Activated CD4-positive, alpha-beta T cell treated with anti-CD3 and anti-CD28 coated beads, Interleukin-2, amount 50 U/mL, for 16 hours (primary cell): ENCODE data around the gene CSNK1G2.

ENCODE experiments used
- DNase-seq: peaks from one replicate; pipeline ENCODE4 v3.0.0-alpha.2; 2020

Gene CSNK1G2

DNA sequence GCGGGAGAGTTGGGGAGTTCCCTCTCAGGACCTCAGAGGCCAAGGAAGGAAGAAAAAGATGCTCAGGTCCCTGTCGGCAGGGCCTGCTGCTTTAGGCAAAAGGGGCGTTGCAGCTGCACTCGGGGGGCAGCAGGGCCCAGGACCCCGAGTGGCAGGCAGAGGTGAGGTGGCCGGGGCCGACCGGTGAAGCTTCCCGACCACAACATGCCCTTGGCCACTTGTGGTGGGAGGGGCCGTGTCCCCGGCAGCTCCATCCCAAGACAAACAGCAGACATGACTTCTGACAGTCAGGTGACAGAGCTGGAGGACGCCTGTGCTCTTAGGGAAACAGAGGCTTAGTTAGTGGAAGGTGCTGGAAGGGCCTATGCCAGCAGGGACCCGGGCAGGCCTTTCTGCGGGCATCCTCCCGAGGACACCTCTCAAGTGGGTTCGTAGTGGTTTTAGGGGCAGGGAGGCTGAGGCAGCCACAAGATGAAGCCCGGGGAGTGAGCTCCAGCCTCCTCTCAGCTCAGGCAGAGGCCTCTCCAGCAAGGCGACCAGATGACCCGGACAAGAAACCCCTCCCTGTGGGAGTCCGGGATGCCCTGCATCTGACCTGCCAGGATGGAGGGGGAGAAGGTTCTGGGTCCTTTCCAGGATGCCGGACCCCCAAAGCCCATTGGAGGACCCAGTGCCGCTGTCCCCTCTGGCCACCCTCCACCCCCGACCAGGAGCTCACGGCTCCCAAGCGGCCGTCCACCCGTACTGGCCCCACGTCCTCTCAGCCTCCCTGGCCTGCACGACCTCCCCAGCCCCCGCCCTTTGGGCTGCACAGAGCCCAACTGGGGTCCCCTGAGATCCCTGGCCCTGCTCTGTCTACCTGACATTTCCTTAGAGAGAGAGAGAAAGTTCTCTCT is 50.3 kb downstream of the CSNK1G2 start:
- DNase-seq = no peak

DNA sequence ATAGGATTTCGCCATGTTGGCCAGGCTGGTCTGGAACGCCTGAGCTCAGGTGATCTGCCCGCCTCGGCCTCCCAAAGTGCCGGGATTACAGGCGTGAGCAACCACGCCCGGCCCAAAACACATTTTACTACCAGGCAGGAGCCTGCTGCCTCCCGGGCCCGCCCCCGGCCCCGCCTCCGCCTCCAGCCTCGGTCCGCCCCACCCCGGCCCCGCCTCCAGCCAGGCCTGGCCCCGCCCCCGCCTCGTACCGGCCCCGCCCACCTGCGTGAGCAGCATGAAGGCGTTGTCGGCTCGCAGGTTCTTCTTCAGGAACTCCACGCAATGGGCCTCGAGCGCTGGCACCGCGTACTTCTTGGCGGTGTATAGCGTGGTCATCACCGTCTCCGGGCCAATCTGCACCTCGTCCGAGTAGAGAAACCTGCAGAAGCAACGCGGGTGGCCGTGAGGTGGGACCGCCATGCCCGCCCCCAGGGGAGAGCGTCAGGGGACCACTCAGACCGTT is 51.8 kb downstream of the CSNK1G2 start:
- DNase-seq = peak; percentile 7

DNA sequence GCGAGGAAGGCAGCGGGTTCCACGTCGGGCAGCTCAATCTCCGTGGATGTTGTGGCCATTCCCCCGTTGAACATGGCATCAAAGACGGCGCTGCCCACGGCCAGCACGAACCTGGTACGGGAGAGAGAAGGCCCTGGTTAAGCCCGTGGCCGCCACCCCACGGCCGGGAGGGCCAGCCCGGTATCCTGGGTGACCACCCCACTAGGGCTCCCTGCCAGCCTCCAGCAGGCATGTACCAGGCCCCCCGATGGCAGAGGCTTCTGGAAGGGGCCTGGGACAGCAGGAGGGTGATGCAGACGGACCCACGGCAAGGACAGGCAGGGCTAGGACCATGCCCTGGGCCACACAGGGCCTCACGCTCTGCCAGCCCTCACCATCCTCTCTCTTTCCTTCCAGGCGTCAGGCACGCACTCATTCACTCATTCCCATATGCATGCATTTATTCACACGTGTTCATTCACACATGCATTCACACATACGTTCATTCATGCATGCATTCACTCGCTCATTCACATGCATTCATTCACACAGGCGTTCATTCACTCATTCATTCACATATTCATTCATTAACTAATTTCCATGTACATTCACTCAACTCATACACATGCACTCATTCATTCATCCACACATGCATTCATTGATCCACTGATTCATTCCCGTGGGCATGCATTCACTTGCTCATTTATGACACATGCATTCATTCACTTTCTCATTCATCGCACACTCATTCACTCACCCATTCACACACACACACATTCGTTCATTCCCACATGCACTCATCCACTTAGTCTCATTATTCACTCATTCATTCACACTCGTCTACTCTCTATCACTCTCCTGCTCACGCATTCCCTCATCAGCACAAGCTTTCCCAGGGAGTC is 56.6 kb downstream of the CSNK1G2 start:
- DNase-seq = no peak

DNA sequence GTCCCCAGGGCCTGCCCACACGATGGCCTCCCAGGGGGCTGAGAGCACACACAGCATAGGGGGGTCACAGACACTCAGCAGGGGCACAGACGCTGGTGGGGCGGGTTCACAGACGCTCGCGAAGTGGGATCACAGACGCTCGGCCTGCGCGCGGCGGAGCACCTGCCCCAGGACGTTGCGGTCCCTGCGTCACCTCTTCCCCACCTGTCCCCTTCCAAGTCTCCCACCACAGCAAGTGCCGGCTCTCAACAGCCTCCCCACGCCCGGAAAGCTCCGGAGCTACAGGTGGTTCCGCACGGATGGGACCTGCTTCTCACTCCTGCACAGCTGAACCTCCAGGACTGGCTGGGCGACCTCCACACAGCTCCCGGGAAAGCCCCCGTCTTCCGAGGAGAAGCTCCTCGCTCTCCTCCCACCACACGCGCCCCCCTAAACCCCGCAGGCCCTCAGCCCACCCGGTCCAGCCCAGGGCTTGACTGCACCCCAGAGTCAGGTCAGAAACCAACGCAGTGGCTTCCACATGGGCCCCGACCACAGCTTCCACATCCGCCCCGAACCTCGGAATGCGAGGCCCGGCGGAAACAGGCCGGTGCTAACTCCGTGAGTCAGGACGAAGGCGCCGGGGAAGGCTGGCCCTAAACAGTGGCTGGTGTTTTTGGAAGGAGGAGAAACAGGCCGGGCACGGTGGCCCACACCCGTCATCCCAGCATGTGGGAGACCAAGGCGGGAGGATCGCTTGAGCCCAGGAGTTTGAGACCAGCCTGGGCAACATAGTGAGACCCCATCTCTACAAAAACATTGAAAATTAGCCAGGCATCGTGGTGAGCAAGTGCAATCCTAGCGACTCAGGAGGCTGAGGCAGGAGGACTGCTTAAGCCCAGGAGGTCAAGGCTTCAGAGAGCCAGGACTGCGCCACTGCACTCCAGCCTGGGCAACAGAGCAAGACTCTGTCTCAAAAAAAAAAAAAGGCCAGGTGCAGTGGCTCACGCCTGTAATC is 58.0 kb downstream of the CSNK1G2 start:
- no peak for DNase-seq

DNA sequence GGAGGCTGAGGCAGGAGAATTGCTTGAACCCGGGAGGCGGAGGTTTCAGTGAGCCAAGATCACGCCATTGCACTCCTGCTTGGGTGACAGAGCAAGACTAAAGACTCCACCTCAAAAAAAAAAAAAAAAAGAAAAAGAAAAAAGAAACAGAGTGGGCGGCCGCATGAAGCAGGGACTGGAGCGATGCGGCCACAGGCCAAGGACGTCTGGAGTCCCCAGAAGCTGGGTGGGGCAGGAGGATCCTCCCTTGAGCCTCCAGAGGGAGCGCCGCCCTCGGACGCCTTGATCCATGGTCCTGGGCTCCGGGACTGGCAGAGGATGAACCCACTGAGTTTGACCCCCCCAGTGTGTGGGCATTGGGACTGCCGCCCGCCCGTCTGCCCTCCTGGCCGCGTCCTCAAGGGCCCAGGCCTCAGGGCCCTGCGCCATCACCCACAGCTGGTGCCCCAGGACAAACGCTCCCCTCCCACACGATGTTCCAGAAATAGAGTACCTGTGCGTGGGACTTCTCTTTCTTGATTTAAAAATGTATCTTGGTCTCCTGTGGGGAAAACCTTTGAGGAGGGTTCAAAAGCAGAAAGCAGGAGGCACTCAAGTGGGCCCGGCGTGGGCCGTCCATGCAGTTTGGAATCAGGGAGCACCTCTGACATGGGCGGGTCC is 59.0 kb downstream of the CSNK1G2 start:
- DNase-seq = no peak

DNA sequence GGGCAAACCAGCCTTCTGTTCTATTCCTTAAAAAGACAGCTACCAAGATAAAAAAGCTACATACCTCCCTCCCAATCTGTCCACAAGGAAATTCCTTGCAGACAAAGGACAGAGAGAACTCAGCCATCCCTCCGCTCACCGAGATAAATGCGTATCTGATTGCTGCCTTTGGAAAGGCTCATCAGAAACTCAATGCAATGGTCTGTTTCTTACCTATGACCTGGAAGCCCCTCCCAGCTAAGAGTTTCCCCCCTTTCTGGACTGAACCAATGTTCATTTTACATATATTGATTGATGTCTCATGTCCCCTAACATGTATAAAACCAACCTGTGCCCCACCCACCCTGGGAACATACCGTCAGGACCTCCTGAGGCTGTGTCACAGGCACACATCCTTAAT is 62.9 kb downstream of the CSNK1G2 start:
- DNase-seq = no peak

DNA sequence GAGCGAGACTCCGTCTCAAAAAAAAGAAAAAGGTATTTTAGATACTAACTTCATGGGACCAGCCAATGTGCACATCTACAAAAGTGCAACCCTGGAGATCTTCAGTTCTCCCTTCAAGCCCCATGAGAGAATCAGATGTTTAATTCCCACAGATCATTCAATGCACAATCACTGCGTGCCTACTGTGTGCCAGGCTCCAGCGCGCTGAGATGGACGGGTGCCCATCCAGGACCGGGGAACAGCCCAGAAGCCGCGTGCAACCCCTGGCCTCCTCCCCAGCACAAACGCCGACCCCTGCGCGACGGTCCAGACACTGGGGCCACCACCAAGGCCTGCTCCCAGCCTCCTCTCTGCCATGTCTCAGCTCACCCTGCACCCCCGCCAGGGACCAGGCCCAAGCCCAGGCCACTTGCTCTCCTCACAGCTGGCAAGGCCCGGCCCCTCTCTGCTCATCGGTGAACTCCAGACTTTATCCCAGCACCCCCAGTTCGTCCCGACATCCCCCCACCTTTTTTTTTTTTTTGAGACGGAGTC is 69.2 kb downstream of the CSNK1G2 start:
- no peak for DNase-seq

DNA sequence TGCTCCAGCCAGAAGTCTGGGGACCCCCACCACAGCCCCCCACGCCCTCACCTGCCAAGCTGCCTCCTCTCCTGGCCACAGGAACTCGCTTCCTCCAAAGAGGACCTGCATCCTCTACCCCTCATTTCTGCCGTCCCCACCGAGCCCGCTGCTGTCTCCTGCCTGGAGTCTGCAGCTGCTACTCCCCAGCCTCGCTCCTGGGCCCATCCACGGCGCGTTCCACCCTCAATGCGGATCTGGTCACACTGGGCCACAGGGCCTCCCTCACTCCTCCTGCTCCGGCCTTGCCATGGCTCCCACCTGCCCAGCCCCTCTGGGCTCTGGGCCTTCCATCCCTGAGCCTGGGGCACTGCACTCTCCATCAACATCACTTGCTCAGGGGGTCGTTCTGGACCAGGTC is 70.2 kb downstream of the CSNK1G2 start:
- DNase-seq = no peak

DNA sequence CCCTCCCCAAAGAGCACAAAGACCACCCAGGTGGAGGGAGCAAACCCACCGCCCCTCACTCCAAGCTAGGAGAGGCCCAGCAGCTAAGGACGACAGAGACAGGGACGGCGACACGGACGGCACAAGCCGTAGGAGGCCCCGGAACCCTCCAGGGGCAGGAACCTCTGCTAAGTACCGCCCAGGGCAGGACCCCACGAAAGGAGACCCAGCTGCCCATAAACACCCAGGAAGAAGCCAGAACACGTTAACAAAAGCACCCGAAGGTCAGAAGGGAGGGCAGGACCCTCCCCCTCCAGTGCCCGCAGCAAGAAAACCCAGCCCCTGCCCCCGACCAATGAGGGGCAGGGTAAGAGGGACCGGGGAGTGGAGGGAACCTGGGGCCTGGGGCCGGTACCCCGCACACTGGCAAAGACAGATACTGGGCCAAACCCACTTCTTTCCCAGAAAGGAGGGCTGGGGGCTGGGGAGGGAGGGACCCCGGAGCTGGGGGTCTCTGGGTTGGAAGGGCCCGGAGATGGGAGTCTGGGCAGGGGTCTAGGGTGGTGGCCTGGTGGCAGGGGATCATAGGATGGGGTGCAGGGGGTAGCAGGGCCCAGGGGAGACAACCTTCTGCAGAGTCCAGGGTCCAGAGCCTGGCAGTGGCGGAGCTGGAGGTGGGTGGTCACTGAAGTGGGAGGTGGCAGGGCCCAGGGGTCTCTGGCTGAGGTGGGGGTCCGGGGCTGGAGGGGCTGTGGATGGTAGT is 72.1 kb downstream of the CSNK1G2 start:
- no peak for DNase-seq

DNA sequence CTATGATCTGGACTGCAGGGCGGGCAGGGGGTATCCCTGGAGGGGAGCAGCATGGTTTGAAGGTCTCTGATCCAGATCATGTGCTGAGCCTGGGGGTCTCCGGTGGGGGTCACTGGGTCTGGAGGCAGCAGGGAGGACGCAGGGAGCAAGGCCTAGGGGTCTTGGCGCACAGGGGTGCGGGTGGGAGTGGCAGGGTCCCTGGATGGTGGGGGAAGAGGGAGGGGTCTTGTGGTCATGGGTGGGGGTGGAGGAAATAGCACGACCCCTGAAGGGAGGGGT is 72.7 kb downstream of the CSNK1G2 start:
- DNase-seq = no peak

DNA sequence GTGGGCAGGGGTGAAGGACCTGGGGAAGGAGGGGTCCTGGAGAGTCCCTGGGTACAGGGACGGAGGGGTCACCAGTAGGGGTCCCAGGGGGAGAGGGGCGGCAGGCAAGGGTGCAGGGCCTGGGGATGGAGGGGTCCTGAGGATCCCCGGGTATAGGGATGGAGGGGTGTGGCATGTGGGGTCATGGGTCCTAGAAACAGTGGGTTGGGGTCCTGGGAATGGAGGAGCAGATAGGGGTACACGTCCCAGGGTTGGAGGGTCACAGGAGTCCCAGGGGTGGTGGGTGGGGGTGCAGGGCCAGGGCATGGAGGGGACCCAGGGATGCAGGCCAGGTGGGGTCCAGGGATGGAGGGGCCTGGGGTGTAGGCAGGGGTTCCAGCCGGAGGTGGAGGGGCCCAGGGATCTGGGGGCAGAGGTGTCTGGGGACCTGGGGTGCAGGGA is 73.2 kb downstream of the CSNK1G2 start:
- no peak for DNase-seq

DNA sequence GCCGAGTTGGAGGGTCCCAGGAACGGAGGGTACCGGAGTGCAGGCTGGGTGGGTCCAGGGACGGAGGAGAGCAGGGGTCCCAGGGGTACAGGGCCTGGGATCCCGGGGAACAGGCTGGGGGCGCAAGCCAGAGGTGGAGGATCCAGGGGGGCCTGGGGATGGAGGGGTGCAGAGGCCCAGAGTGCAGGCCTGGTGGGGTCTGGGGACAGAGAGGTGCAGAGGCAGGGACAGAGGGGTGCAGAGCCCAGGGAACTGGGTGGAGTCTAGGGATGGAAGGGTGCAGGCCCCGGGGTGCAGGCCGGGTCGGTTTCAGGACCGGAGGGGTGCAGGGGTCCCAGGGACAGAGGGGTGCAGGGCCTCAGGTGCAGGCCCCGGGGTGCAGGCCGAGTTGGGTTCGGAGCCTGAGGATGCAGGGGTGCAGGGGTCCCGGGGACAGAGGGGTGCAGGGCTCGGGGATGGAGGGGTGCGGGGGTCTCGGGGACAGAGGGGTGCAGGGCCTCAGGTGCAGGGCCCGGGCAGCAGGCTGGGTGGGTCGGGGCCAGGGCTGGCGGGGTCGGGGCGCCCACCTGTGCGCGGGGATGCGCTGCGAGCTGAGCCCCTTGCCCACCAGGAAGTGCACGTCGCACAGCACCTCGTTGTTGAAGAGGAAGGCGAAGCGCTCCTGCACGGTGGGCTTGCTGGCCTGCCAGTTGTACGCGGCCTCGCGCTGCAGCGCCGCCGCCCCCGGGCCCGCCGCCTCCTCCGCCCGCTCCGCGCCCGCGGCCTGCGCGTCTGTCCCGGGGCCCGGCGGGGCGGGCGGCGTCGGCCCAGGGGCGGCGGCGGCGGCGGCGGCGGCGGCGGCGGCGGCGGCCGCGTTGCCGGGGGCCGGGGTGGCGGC is 74.0 kb downstream of the CSNK1G2 start:
- DNase-seq = no peak

DNA sequence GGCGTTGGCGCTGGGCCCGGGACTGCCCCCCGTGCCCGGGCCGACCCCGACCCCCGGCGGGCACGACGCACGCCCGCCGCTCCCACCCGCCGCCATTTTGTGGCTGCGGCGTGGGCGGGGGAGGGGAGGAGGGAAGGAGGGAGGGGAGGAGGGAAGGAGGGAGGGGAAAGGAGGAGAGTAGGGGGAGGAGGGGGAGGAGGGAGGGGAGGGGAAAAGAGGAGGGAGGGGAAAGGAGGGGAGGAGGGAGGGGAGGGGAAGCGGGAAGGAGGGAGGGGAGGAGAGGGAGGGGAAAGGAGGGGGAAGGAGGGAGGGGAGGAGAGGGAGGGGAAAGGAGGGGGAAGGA is 74.6 kb downstream of the CSNK1G2 start, which contains the start of gene BTBD2:
Gene BTBD2, minus strand, starts transcription at position 107 of the 343 bp plus-strand sequence. Its CDS starts 11 bp downstream, at position 96.
- peak; percentile 67 for DNase-seq

DNA sequence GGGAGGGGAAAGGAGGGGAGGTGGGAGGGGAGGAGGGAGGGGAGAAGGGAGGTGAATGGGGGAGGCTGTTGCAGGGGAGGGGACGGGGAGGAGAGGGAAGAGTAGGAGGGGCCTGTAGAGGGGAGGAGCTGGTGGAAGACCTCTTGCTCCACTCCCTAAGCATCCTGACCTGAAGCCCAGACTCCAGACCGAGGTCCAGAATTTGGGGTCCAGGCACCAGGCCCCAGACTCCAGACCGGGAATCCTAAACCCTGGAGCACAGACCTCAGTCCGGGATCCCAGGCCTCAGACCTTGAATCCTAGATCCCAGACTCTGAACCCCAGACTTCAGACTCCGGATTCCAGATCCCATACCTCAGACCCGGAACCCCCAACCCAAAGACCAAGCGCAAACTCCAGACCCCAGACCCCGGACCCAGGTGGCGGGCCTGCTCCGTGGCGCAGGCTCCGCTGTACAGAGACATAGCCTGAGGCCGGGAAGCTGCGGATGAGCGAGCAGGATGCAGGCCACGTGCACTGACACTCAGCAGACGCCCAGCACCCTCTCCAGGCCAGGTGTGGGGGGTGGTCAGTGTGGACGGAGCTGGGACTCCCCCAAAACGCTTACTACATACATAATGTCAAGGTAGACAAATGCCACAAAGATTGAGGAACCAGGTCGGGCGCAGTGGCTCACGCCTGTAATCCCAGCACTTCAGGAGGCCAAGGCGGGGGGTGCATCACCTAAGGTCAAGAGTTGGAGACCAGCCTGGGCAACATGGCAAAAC is 75.3 kb downstream of the CSNK1G2 start:
- DNase-seq = peak; percentile 75

DNA sequence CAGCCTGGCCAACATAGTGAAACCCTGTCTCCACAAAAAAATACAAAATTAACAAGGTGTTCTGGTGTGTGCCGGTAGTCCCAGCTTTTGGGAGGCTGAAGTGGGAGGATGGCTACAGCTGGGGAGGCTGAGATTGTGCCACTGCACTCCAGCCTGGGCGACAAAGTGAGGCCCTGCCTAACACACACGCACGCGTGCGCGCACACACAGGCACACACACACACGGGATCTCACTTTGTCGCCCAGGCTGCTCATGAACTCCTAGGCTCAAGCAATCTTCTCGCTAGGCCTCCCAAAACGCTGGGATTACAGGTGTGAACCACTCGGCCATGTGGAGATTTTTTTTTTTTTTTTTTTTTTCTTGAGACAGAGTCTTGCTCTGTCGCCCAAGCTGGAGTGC is 77.8 kb downstream of the CSNK1G2 start:
- no peak for DNase-seq

DNA sequence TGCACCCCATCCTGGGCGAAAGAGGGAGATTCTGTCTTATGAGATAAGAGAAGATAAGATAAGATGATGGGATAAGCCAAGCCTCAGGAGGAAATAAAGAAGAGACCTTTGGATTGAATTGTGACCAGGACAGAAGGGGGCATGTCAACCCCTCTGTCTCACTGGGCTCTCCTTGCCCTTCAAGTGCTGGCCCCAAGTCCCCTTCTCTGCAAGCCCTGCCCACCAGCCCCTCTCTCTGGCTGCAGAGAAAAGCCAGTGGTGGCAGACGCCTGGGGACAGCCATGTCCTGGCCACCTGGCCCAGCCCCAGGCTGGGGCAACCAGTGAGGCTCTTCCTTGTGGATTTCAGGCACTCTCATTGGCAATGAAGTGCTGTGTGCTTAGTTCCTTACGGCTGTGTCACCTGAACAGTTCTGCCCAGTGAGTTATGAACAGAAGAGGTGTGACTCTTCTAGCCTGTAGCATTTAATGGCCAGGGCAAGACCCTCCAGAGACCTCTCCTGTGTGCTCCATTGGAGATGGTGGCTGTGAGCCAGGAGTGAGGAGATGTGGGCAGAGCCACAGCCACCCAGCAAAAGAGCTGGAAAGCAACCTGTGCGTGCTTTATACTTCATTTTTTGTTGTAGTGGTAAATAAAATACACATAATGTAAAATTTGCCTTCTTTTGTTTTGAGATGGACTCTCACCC is 80.6 kb downstream of the CSNK1G2 start:
- no peak for DNase-seq

DNA sequence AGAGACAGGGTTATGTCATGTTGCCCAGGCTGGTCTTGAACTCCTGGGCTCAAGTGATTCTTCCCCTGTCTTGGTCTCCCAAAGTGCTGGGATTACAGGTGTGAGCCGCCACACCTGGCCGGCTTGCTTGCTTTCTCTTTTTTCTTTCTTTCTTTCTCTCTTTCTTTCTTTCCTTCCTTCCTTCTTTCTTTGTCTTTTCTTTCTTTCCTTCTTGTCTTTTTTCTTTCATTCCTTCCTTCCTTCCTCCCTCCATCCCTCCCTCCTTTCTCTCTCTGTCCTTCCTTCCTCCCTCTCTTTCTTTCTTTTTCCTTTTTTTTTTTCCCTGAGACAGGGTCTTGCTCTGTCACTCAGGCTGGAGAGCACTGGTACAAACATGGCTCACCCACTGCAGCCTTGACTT is 81.3 kb downstream of the CSNK1G2 start:
- DNase-seq = no peak

DNA sequence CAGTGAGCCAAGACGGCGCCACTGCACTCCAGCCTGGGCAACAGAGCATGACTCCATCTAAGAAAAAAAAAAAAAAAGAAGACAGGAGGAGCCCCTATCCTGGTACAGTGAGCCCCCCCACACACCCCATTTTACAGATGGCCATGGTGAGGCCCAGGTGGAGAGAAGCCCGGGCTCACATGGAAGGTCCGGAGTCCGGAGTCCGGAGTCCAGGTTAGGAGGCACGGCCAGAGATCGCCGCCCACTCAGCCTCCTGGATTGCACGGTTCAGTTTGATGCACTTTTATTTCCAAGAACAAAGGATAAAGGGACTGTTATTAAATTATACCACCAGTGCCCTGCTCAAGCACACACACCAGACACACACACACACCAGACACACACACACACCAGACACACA is 85.8 kb downstream of the CSNK1G2 start:
- DNase-seq = no peak

DNA sequence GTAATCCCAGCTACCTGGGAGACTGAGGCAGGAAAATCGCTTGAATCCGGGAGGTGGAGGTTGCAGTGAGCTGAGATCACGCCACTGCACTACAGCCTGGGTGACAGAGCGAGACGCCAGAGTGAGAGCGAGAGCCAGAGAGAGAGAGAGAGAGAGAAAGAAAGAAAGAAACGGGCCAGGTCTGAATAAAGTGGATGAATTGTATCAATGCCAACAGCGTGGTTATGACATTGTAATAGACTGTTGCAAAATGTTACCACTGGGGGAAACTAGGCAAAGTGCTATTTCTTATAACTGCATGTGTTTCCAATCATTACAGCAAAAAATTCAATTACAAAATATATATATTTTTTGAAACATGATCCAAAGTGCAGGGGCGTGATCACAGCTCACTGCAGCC is 86.4 kb downstream of the CSNK1G2 start:
- no peak for DNase-seq
